GM21526 (cell line): Measurements from ENCODE around the gene SLX9.
"Not testable (repeated sequence)": the region's sequence is repeated elsewhere in the genome, so short reads cannot be mapped to it uniquely, and the experiment has no call there.

ENCODE experiments used
- ATAC-seq: cut with Tn5 transposase; IDR thresholded peaks from one replicate; pipeline ENCODE4 v1.9.1; 2021; ENCODE audit warnings: moderate library complexity; ENCODE audit not compliant: unreplicated experiment, low FRiP score

The SLX9 gene

GRCh38 chr21:44972301-44972814, 32.5 kb downstream of the SLX9 start:
- ATAC-seq, result no peak

- no peak for ATAC-seq
These were observed 33.0 kb downstream of the SLX9 start for GRCh38 chr21:44972821-44973220.

- no peak for ATAC-seq
These were observed 33.8 kb downstream of the SLX9 start for GRCh38 chr21:44973598-44973997.

GRCh38 chr21:44974676-44975075, 34.8 kb downstream of the SLX9 start:
- ATAC-seq, result no peak

- no peak for ATAC-seq
These were observed 36.1 kb downstream of the SLX9 start for GRCh38 chr21:44975720-44976555.

- ATAC-seq, result not testable (repeated sequence)
These were observed 36.9 kb downstream of the SLX9 start for GRCh38 chr21:44976556-44977393.

GRCh38 chr21:44977616-44978340, 37.9 kb downstream of the SLX9 start:
- no peak for ATAC-seq

GRCh38 chr21:44979687-44980561, 40.1 kb downstream of the SLX9 start:
- no peak for ATAC-seq

- no peak for ATAC-seq
These were observed 41.0 kb downstream of the SLX9 start for GRCh38 chr21:44980562-44981489.

GRCh38 chr21:44982558-44983250, 42.9 kb downstream of the SLX9 start:
- ATAC-seq, result no peak

- no peak for ATAC-seq
These were observed 43.8 kb downstream of the SLX9 start for GRCh38 chr21:44983421-44984206.

GRCh38 chr21:44984428-44984791, 44.6 kb downstream of the SLX9 start:
- ATAC-seq, result no peak

- ATAC-seq, result no peak
These were observed 45.1 kb downstream of the SLX9 start for GRCh38 chr21:44984792-44985440.

GRCh38 chr21:44985441-44986401, 45.9 kb downstream of the SLX9 start:
- ATAC-seq, result no peak

- ATAC-seq, result no peak
These were observed 46.9 kb downstream of the SLX9 start for GRCh38 chr21:44986471-44987291.
